HepG2 (cell line): ENCODE results near the gene PLOD3. TPM values are rescaled to one million over a fixed set of nuclear protein-coding genes. Genes with fewer than 3 reads are reported as not detected.
A peak's percentile ranks its signal among the peaks of the same experiment; 100 is the strongest.

Experiments used
- ARNT2 ChIP-seq: sonication (generic); formaldehyde crosslinking; IDR thresholded peaks from 2 replicates; pipeline ENCODE4 v1.8.0; 2022; ENCODE audit warnings: mild to moderate bottlenecking, low read depth, missing genetic modification reagents, moderate library complexity
- CREBL2 ChIP-seq: sonication (generic); formaldehyde crosslinking; IDR thresholded peaks from 2 replicates; pipeline ENCODE4 v1.8.1; 2023; ENCODE audit warnings: missing genetic modification reagents, mild to moderate bottlenecking, borderline replicate concordance
- DPF2 ChIP-seq: sonication (generic); formaldehyde crosslinking; IDR thresholded peaks from 2 replicates; pipeline ENCODE4 v1.4.0; 2020; ENCODE audit warnings: mild to moderate bottlenecking, low read depth, missing genetic modification reagents, borderline replicate concordance
- EP300 ChIP-seq, 3 experiments: sonication (generic) in 1 of 3; formaldehyde crosslinking in 1 of 3; IDR thresholded peaks; 2 replicates each; pipeline versions ENCODE4 v1.5.1 to v1.6.1; 2011 to 2020; ENCODE audit warnings: low read depth in 2 of 3, low read length in 2 of 3, borderline replicate concordance in 1 of 3, improper control_type of control experiment in 1 of 3, mild to moderate bottlenecking in 1 of 3, missing genetic modification reagents in 1 of 3, moderate library complexity in 1 of 3
- ETS1 ChIP-seq: sonication (generic); formaldehyde crosslinking; IDR thresholded peaks from 2 replicates; pipeline ENCODE4 v1.4.0; 2020; ENCODE audit warnings: missing genetic modification reagents
- NFE2L1 ChIP-seq: sonication (generic); formaldehyde crosslinking; IDR thresholded peaks from 2 replicates; pipeline ENCODE4 v1.4.0; 2020; ENCODE audit warnings: missing genetic modification reagents, mild to moderate bottlenecking, borderline replicate concordance
- NFRKB ChIP-seq: fragments of 450-650 bp; IDR thresholded peaks from 2 replicates; pipeline ENCODE4 v1.6.1; 2017
- PAX8 ChIP-seq: sonication (generic); formaldehyde crosslinking; IDR thresholded peaks from 2 replicates; pipeline ENCODE4 v1.8.0; 2022; ENCODE audit warnings: mild to moderate bottlenecking, missing genetic modification reagents, borderline replicate concordance
- RBM22 ChIP-seq: fragments of 200-400 bp; formaldehyde crosslinking; optimal IDR thresholded peaks from 2 replicates; pipeline ENCODE3; 2017; ENCODE audit warnings: mild to moderate bottlenecking, low read length, moderate library complexity
- RXRA ChIP-seq: sonication (generic); formaldehyde crosslinking; IDR thresholded peaks from 2 replicates; pipeline ENCODE4 v1.5.1; 2020; ENCODE audit warnings: missing genetic modification reagents
- SALL2 ChIP-seq: sonication (generic); formaldehyde crosslinking; IDR thresholded peaks from 2 replicates; pipeline ENCODE4 v1.8.1; 2023; ENCODE audit warnings: mild to moderate bottlenecking, missing genetic modification reagents, inconsistent platforms
- ZMAT3 ChIP-seq: sonication (generic); formaldehyde crosslinking; conservative IDR thresholded peaks from 2 replicates; pipeline ENCODE4 v1.7.0; 2021; ENCODE audit warnings: missing genetic modification reagents
- ZNF121 ChIP-seq: sonication (generic); formaldehyde crosslinking; IDR thresholded peaks from 2 replicates; pipeline ENCODE4 v1.5.0; 2020; ENCODE audit warnings: mild to moderate bottlenecking, missing genetic modification reagents
- ZNF24 ChIP-seq: fragments of 450-650 bp; IDR thresholded peaks from 2 replicates; pipeline ENCODE4 v1.6.1; 2017; ENCODE audit warnings: antibody characterized with exemption, mild to moderate bottlenecking
- ZNF446 ChIP-seq: sonication (generic); formaldehyde crosslinking; IDR thresholded peaks from 2 replicates; pipeline ENCODE4 v1.5.0; 2020; ENCODE audit warnings: mild to moderate bottlenecking, missing genetic modification reagents
- ZNF737 ChIP-seq: sonication (generic); formaldehyde crosslinking; IDR thresholded peaks from 2 replicates; pipeline ENCODE4 v1.5.0; 2020; ENCODE audit warnings: missing genetic modification reagents, mild to moderate bottlenecking, borderline replicate concordance
- ZNF878 ChIP-seq: sonication (generic); formaldehyde crosslinking; IDR thresholded peaks from 2 replicates; pipeline ENCODE4 v1.8.1; 2023; ENCODE audit warnings: mild to moderate bottlenecking, missing genetic modification reagents, moderate library complexity
- polyA plus RNA-seq, 8 experiments: library from polyadenylated mRNA; depleted of rRNA in 3 of 8; stranded (reverse) in 7 of 8; unstranded in 1 of 8; fragments of >200 nt; fragmentation: Illumina TruSeq in 4 of 8; extraction: Trizol in 4 of 8; gene quantifications; 2 replicates each; pipeline versions ENCODE4 v1.2.1 to v1.2.3, GENCODE V29; 2011 to 2016; ENCODE audit warnings: low read depth in 4 of 8, missing spikeins in 1 of 8, mixed read lengths in 1 of 8; ENCODE audit not compliant: insufficient read depth in 1 of 8
- total RNA-seq, 5 experiments: library from RNA; depleted of rRNA; stranded (reverse); fragments of >200 nt; fragmentation: Illumina TruSeq; extraction: Trizol; gene quantifications; 2 replicates each; pipeline ENCODE4 v1.2.3, GENCODE V29; 2016; ENCODE audit warnings: low read depth in 1 of 5

Gene PLOD3
- total and polyA plus RNA-seq, 2 of the 13 experiments (the other 11 are each of a cell fraction or from before 2014, with no cell fraction given) = 65.8 to 67.4 TPM

- peak; percentile 44 for TF ChIP-seq RBM22
- TF ChIP-seq ZNF878 (CRISPR knock-in tag) = no peak
- TF ChIP-seq ZNF737 = 0 out of 2 replicates have a peak, but pooled peaks have one; percentile 11
- no peak for TF ChIP-seq CREBL2 (CRISPR knock-in tag)
- no peak for TF ChIP-seq ZMAT3
- TF ChIP-seq NFRKB = no peak
- TF ChIP-seq ZNF446 (CRISPR knock-in tag) = no peak
- TF ChIP-seq EP300 (IDR thresholded peaks at IDR 0.05; ENCODE audit: low read depth in 2 of 2, low read length in 2 of 2) = no peak
- TF ChIP-seq EP300 (CRISPR knock-in tag; IDR thresholded peaks at IDR 0.05; ENCODE audit: borderline replicate concordance) = no peak
- TF ChIP-seq ARNT2 (CRISPR knock-in tag) = no peak
- TF ChIP-seq ZNF24 = no peak
- TF ChIP-seq ZNF121 = 0 out of 2 replicates have a peak, but pooled peaks have one; percentile 1
- TF ChIP-seq NFE2L1 (CRISPR knock-in tag) = peak; percentile 6; the same call in 1 of the 2 replicates
- 0 out of 2 replicates have a peak, but pooled peaks have one; percentile 5 for TF ChIP-seq ETS1 (CRISPR knock-in tag)
- no peak for TF ChIP-seq DPF2
- 0 out of 2 replicates have a peak, but pooled peaks have one; percentile 12 for TF ChIP-seq SALL2
- no peak for TF ChIP-seq PAX8 (CRISPR knock-in tag)
- TF ChIP-seq RXRA (CRISPR knock-in tag) = no peak
Measured at GRCh38 chr7:101200504-101200861, 16.9 kb downstream of the PLOD3 start (continued).
